GM21367 (cell line): ENCODE results near the gene UBE2H.

Source experiments
- ATAC-seq: cut with Tn5 transposase; IDR thresholded peaks from one replicate; pipeline ENCODE4 v1.9.1; 2021; ENCODE audit not compliant: unreplicated experiment

Gene UBE2H

GRCh38 chr7:129790136-129790535, 162.6 kb downstream of the UBE2H start:
- no peak for ATAC-seq

GRCh38 chr7:129789652-129790051, 163.1 kb downstream of the UBE2H start:
- ATAC-seq = no peak

GRCh38 chr7:129789000-129789399, 163.8 kb downstream of the UBE2H start:
- no peak for ATAC-seq

GRCh38 chr7:129786825-129787563, 165.8 kb downstream of the UBE2H start:
- no peak for ATAC-seq

- ATAC-seq = no peak
Observed at GRCh38 chr7:129785685-129786514, 166.9 kb downstream of the UBE2H start.

- no peak for ATAC-seq
Observed at GRCh38 chr7:129784783-129785684, 167.7 kb downstream of the UBE2H start.

GRCh38 chr7:129784437-129784782, 168.3 kb downstream of the UBE2H start:
- ATAC-seq = no peak

- ATAC-seq = no peak
Observed at GRCh38 chr7:129783584-129783919, 169.2 kb downstream of the UBE2H start.

- ATAC-seq = no peak
Observed at GRCh38 chr7:129782818-129783583, 169.8 kb downstream of the UBE2H start.

- ATAC-seq = no peak
Observed at GRCh38 chr7:129781928-129782817, 170.6 kb downstream of the UBE2H start.

- ATAC-seq = no peak
Observed at GRCh38 chr7:129780974-129781927, 171.5 kb downstream of the UBE2H start.
